ENCODE data around the gene ATP8B2.

- TF ChIP-seq CTCF (IDR thresholded peaks at IDR 0.05) (no peak), POLR2A (IDR thresholded peaks at IDR 0.05) (no peak)
These were observed 16.8 kb downstream of the ATP8B2 start for GRCh38 chr1:154342132-154342531.

All from esophagus squamous epithelium (tissue), 4 donors.